WTC11 (cell line): Measurements from ENCODE around the gene DRGX. TPM values are rescaled to one million over a fixed set of nuclear protein-coding genes. Genes with fewer than 3 reads are reported as not detected.

Source experiments
- ATAC-seq: fragments of 200-7000 bp; cut with Tn5 transposase; 2 replicates; pipeline ENCODE4 v1.10.0; 2021; ENCODE audit warnings: mild to moderate bottlenecking, moderate library complexity
- CTCF ChIA-PET: fragments of 300-600 bp; sonication (Branson Sonifier 250); formaldehyde crosslinking; loops from one replicate; lab custom pipeline; 2021; ENCODE audit warnings: antibody characterized with exemption; lab: Charles Lee
- POLR2A ChIA-PET: fragments of 350-600 bp; sonication (Branson Sonifier 250); formaldehyde crosslinking; loops from one replicate; lab custom pipeline; 2021; ENCODE audit warnings: antibody characterized with exemption; lab: Charles Lee
- DNase-seq: peaks from one replicate; pipeline ENCODE4 v3.0.0; 2021; ENCODE audit warnings: low spot score
- H3K27ac Mint-ChIP-seq: 2 replicates; pipeline ENCODE4 v1.8.0; 2021; ENCODE audit warnings: mixed read lengths
- H3K27me3 Mint-ChIP-seq: 2 replicates; pipeline ENCODE4 v1.8.0; 2021; ENCODE audit warnings: low read depth, mild to moderate bottlenecking, moderate library complexity, mixed read lengths
- H3K36me3 Mint-ChIP-seq: 2 replicates; pipeline ENCODE4 v1.8.0; 2021; ENCODE audit warnings: mixed read lengths
- H3K4me1 Mint-ChIP-seq: 2 replicates; pipeline ENCODE4 v1.8.0; 2022; ENCODE audit warnings: mixed read lengths
- H3K4me3 Mint-ChIP-seq: 2 replicates; pipeline ENCODE4 v1.8.0; 2021; ENCODE audit warnings: mild to moderate bottlenecking, moderate library complexity, mixed read lengths
- H3K9me3 Mint-ChIP-seq: 2 replicates; pipeline ENCODE4 v1.8.0; 2021; ENCODE audit warnings: mixed read lengths
- AR ChIP-seq: fragments of 250-450 bp; sonication (Bioruptor Pico); IDR thresholded peaks from 2 replicates; pipeline ENCODE4 v1.9.0; 2021; ENCODE audit warnings: mild to moderate bottlenecking
- CBFB ChIP-seq: sonication (generic); formaldehyde crosslinking; IDR thresholded peaks from 2 replicates; pipeline ENCODE4 v1.8.1; 2022; ENCODE audit warnings: mild to moderate bottlenecking, low read depth, missing genetic modification reagents
- HMGA2 ChIP-seq: fragments of 250-450 bp; sonication (Bioruptor Pico); IDR thresholded peaks from 2 replicates; pipeline ENCODE4 v1.4.0; 2021; ENCODE audit warnings: mild to moderate bottlenecking, moderate library complexity
- IRF1 ChIP-seq: sonication (generic); formaldehyde crosslinking; IDR thresholded peaks from 2 replicates; pipeline ENCODE4 v1.8.0; 2023; ENCODE audit warnings: missing genetic modification reagents
- NFATC4 ChIP-seq: fragments of 250-450 bp; sonication (Bioruptor Pico); IDR thresholded peaks from 2 replicates; pipeline ENCODE4 v1.9.0; 2021; ENCODE audit warnings: mild to moderate bottlenecking
- NFE2L1 ChIP-seq: sonication (generic); formaldehyde crosslinking; IDR thresholded peaks from 2 replicates; pipeline ENCODE4 v1.8.1; 2023; ENCODE audit warnings: missing genetic modification reagents
- NFYB ChIP-seq: sonication (generic); formaldehyde crosslinking; conservative IDR thresholded peaks from 2 replicates; pipeline ENCODE4 v1.8.0; 2022; ENCODE audit warnings: low read depth, missing genetic modification reagents
- SMAD3 ChIP-seq: sonication (generic); formaldehyde crosslinking; IDR thresholded peaks from 2 replicates; pipeline ENCODE4 v1.8.0; 2022; ENCODE audit warnings: missing genetic modification reagents, mild to moderate bottlenecking, borderline replicate concordance
- USF1 ChIP-seq: sonication (generic); formaldehyde crosslinking; IDR thresholded peaks from 2 replicates; pipeline ENCODE4 v1.8.0; 2022; ENCODE audit warnings: mild to moderate bottlenecking, missing genetic modification reagents
- ZNF317 ChIP-seq: sonication (generic); formaldehyde crosslinking; IDR thresholded peaks from 2 replicates; pipeline ENCODE4 v1.8.1; 2023; ENCODE audit warnings: low read depth, mild to moderate bottlenecking, moderate library complexity, missing genetic modification reagents, borderline replicate concordance
- ZNF671 ChIP-seq: fragments of 250-450 bp; sonication (Bioruptor Pico); IDR thresholded peaks from 2 replicates; pipeline ENCODE4 v1.8.0; 2021; ENCODE audit warnings: mild to moderate bottlenecking
- total RNA-seq: library from RNA; stranded (reverse); gene quantifications from 3 replicates; pipeline ENCODE4 v1.2.3, GENCODE V29; 2021

DRGX gene
- total RNA-seq, 1 experiment from 2014 or later = not detected

DNA sequence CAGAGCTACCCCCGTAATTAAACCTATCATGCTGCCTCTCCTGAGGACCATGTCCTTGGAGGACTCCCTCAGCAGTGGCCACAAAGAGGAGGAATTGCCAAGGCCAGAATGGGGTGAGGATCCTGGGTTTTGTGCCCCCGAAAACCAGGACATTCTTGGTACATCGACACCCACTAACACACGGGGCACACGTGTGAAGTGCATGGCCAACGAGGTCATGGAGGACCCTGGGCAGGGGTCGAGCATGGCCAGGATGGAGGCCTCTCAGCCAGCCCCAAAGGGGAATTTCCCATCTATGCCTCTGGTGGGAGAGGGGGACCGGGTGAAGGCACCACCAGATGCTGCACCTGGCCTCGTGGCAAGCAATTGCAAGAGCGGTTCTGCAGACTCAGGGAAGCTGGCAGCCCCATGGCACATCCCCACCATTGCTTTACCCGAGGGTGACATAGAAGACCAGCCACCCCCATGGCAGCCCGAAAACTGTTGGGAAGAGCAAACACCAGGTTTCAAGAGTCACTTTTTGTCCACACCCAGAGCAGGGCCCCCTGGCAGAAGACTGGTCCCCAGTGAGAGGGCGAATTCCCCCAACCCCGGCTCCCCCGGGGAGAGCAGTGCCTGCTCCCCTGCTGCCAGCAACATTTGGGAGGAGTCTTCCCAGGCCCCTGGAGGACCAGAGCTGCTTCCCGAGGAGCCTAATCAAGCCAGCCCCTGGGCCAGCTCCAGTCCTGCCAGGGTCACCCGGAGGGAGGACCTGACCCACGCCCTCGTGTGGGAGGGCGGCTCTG, 70.6 kb downstream of the DRGX start:
- DNase-seq (no peak), ATAC-seq (no peak)
- Mint-ChIP-seq H3K27me3 (no peaks in the 10 kb centered on the region), H3K27ac (no peak overlapping the region), H3K36me3 (no peaks in the 10 kb centered on the region), H3K4me1 (peaks cover 5% of the 10 kb centered on the region), H3K4me3 (no peak overlapping the region), H3K9me3 (no peaks in the 10 kb centered on the region)
- ChIA-PET POLR2A (no interaction called here), CTCF (interaction anchor here (0.6 to 3.9 kb wide), 29 partner anchors 9 to 268 kb away, joined by 3 to 44 read pairs (median 4); no protein-coding TSS in a partner anchor)
- TF ChIP-seq NFYB (CRISPR knock-in tag) = no peak
- no peak for TF ChIP-seq IRF1
- TF ChIP-seq AR (CRISPR knock-in tag) = no peak
- no peak for TF ChIP-seq NFE2L1 (CRISPR knock-in tag)
- no peak for TF ChIP-seq HMGA2 (CRISPR knock-in tag)

DNA sequence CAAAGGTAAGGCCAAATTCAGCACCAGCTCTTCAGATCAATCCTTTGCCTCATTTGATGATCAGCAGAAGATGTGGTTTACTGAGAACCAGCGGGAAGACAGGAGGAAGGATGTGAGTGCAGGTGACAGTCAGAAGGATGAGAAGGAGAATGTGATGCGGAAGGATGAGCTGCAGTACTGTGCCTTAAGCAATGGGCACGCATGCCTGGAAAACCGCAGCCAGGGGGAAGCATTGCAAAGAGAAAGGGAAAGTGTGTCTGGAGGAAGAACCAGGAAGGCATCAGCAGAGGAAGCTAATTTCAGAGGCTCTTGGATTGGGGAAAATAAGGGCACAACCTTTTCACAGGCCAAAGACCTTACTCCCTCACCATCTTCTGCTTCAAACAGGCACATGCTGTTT, 71.2 kb downstream of the DRGX start:
- DNase-seq (peak; percentile 54), ATAC-seq (peak; percentile 52; the same call in 1 of the 2 replicates)
- POLR2A ChIA-PET = no interaction called here
- Mint-ChIP-seq H3K36me3 (no peaks in the 10 kb centered on the region), H3K27ac (no peak overlapping the region), H3K27me3 (no peaks in the 10 kb centered on the region), H3K9me3 (no peaks in the 10 kb centered on the region), H3K4me1 (peaks cover 5% of the 10 kb centered on the region), H3K4me3 (no peak overlapping the region)
- TF ChIP-seq ZNF317 (CRISPR knock-in tag) (no peak), NFATC4 (CRISPR knock-in tag) (no peak)
- CTCF ChIA-PET = interaction anchor here (0.6 to 3.9 kb wide), 28 partner anchors 10 to 269 kb away, joined by 3 to 44 read pairs (median 4); no protein-coding TSS in a partner anchor

DNA sequence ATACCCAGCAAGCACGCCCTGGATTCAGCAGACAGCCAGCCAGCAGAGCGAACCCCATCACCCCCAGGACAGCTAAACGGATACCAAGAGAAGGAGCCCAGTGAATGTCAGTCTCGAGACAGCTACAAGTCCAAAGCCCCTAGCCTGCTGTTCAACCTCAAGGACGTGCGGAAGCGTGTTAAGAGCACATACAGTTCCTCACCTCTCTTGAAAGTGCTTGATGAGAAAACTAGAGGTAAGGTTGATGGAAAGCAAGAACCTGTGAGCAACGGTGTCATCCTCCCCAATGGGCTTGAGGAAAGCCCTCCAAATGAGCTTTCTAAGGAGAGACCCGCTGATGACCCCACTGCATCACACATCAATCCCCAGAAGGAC, 72.0 kb downstream of the DRGX start:
- Mint-ChIP-seq H3K4me3 (no peak overlapping the region), H3K27me3 (no peaks in the 10 kb centered on the region), H3K9me3 (no peaks in the 10 kb centered on the region), H3K27ac (no peak overlapping the region), H3K36me3 (no peaks in the 10 kb centered on the region), H3K4me1 (peaks cover 5% of the 10 kb centered on the region)
- POLR2A ChIA-PET = no interaction called here
- no peak for ATAC-seq
- CTCF ChIA-PET = interaction anchor here (0.5 to 3.9 kb wide), 11 partner anchors 15 to 270 kb away, joined by 3 to 44 read pairs (median 5); partner anchors contain the start of gene DRGX
- TF ChIP-seq USF1 (no peak), CBFB (CRISPR knock-in tag) (no peak), IRF1 (no peak), SMAD3 (CRISPR knock-in tag) (no peak)
- DNase-seq = no peak

- no peak overlapping the region for H3K4me3 Mint-ChIP-seq
- no peak for DNase-seq
- POLR2A ChIA-PET = no interaction called here
- H3K27me3 Mint-ChIP-seq = no peaks in the 10 kb centered on the region
- H3K9me3 Mint-ChIP-seq = no peaks in the 10 kb centered on the region
- TF ChIP-seq ZNF671 (CRISPR knock-in tag) = no peak
- no peak overlapping the region for H3K27ac Mint-ChIP-seq
- peaks cover 5% of the 10 kb centered on the region for H3K4me1 Mint-ChIP-seq
- no peaks in the 10 kb centered on the region for H3K36me3 Mint-ChIP-seq
- no peak for ATAC-seq
- CTCF ChIA-PET = interaction anchor here (0.5 to 3.9 kb wide), 4 partner anchors 15 to 85 kb away, joined by 3 to 44 read pairs (median 4); partner anchors contain the start of gene DRGX
Measured at GRCh38 chr10:49323171-49323895, 72.6 kb downstream of the DRGX start.
